KOPT-K1 (cell line): Measurements from ENCODE around the gene DCTN2.
A peak's percentile ranks its signal among the peaks of the same experiment; 100 is the strongest.
"Not testable (repeated sequence)": the region's sequence is repeated elsewhere in the genome, so short reads cannot be mapped to it uniquely, and the experiment has no call there.

ENCODE experiments used
- H3K27ac ChIP-seq: fragments of 200-600 bp; sonication (generic); 2 replicates; pipeline ENCODE4 v1.5.1; 2016; ENCODE audit warnings: antibody characterized with exemption, mild to moderate bottlenecking, low read depth, low read length; ENCODE audit not compliant: poor library complexity, severe bottlenecking
- H3K36me3 ChIP-seq: fragments of 200-600 bp; sonication (generic); 2 replicates; pipeline ENCODE4 v1.5.1; 2017; ENCODE audit warnings: antibody characterized with exemption, mild to moderate bottlenecking, low read length, moderate library complexity; ENCODE audit not compliant: insufficient read depth
- H3K9me3 ChIP-seq: fragments of 200-600 bp; sonication (generic); 2 replicates; pipeline ENCODE4 v1.5.1; 2017; ENCODE audit warnings: antibody characterized with exemption, low read length, mild to moderate bottlenecking; ENCODE audit not compliant: insufficient read depth, poor library complexity, severe bottlenecking

DCTN2 gene

GRCh38 chr12:57511161-57511560 lies 35.8 kb downstream of the DCTN2 start:
- Histone ChIP-seq H3K36me3 (peaks cover 84% of the 10 kb centered on the region), H3K27ac (no peak overlapping the region), H3K9me3 (no peaks in the 10 kb centered on the region)

DNA sequence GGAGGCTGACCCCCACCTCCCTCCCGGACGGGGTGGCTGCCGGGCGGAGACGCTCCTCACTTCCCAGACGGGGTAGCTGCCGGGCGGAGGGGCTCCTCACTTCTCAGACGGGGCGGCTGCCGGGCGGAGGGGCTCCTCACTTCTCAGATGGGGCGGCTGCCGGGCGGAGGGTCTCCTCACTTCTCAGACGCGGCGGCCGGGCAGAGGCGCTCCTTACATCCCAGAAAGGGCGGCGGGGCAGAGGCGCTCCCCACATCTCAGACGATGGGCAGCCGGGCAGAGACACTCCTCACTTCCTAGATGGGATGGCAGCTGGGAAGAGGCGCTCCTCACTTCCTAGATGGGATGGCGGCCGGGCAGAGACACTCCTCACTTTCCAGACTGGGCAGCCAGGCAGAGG lies 39.2 kb downstream of the DCTN2 start:
- H3K36me3 ChIP-seq = peaks cover 84% of the 10 kb centered on the region
- not testable (repeated sequence) for H3K27ac ChIP-seq, H3K9me3 ChIP-seq

GRCh38 chr12:57506541-57506940 lies 40.5 kb downstream of the DCTN2 start:
- not testable (repeated sequence) for H3K27ac ChIP-seq, H3K9me3 ChIP-seq
- H3K36me3 ChIP-seq = peaks cover 84% of the 10 kb centered on the region

DNA sequence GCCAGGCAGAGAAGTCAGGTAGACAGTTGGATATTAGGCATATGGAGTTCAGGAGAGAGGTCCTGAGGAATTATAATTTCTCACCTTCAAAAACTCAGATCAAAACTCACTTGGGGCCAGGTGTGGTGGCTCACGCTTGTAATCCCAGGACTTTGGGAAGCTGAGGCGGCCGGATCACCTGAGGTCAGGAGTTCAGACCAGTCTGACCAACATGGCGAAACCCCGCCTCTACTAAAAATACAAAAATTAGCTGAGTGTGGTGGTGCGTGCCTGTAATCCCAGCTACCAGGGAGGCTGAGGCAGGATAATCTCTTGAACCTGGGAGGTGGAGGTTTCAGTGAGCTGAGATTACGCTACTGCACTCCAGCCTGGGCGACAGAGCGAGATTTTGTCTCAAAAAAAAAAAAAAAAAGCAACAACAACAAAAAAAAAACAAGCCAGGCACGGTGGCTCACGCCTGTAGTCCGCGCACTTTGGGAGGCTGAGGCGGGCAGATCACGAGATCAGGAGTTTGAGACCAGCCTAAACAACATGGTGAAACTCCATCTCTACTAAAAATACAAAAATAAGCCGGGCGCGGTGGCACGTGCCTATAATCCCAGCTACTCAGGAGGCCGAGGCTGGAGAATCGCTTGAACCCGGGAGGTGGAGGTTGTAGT lies 44.6 kb downstream of the DCTN2 start:
- H3K9me3 ChIP-seq, H3K27ac ChIP-seq: not testable (repeated sequence)
- peaks cover 90% of the 10 kb centered on the region for H3K36me3 ChIP-seq

- H3K9me3 ChIP-seq = no peaks in the 10 kb centered on the region
- H3K36me3 ChIP-seq = peaks cover 95% of the 10 kb centered on the region
- H3K27ac ChIP-seq = no peak overlapping the region
Measured at GRCh38 chr12:57500213-57500612, 46.8 kb downstream of the DCTN2 start.

GRCh38 chr12:57498571-57498970 lies 48.4 kb downstream of the DCTN2 start:
- H3K27ac ChIP-seq = no peak overlapping the region
- peaks cover 88% of the 10 kb centered on the region for H3K36me3 ChIP-seq
- no peaks in the 10 kb centered on the region for H3K9me3 ChIP-seq

DNA sequence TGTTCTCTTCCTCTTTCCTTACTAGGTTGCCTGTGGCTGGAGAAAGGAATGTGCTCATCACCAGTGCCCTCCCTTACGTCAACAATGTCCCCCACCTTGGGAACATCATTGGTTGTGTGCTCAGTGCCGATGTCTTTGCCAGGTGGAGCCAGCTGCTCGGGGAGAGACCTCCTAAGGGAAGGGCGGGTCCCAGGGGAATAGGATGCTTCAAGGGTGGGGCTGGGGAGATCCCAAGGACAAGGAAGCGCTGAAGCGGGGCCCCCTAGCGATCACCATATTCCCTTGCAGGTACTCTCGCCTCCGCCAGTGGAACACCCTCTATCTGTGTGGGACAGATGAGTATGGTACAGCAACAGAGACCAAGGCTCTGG lies 48.9 kb downstream of the DCTN2 start:
- H3K36me3 ChIP-seq = peaks cover 84% of the 10 kb centered on the region
- H3K27ac ChIP-seq = no peak overlapping the region
- H3K9me3 ChIP-seq = no peaks in the 10 kb centered on the region

DNA sequence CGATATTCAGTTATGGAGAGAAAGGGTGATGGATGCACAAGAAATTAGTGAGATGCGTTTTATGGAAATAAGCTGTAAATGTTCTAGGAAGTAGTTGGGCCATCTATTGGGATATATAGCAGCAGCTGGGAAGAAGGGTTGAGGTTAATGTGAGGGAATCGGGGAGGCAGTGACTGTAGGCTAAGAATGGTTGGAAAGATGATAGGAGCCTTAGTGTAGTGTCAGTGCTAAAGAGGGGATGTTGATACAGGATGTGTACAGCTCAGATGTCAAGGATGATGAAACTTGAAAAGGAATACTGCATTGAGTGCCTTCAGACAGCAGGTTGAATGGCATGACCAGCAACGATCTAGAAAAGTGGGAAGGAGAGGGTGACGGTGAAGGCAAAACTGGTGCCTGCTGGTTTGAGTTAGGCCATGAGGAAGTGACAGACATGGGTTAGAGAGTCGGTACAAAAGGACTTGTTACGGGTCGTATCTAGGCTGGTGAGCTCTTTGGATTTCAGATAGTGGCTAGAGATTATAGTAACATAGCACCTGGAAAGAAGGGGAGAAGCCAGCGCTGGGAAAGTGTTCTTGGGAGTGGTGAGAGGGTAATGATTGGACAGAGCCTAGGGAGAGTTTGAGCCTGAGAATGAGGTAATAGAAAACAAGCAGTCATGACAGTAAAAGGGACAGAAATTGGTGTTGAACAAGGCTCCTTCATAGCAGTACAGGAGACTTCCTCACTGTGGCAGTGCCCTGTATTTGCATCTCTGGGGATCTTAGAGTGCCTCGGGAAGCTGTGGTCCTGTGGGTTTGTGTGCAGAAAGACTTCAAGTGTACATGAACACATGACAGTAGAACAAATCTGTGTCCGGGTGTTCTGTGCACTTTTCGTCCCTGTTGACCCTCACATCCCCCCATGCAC lies 49.5 kb downstream of the DCTN2 start:
- peaks cover 84% of the 10 kb centered on the region for H3K36me3 ChIP-seq
- H3K9me3 ChIP-seq = no peaks in the 10 kb centered on the region
- H3K27ac ChIP-seq = no peak overlapping the region

DNA sequence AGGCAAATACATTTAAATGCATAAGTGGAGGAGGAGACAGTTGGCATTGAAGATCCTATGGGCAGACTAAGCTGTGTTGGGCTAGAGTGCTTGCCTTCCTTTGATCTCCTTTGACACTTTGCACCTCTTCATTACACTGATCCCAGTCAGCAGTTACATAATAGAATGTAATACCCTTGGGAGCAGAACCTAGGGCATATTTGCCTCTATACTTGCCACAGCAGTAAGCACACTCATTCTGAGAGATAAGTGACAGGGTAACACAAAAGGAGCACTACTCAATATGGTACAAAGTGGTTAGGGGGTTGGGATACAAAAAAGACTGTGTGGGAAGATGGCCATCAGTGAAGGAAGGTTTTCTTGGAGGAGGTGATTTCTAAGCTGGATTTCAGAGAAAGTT lies 50.2 kb downstream of the DCTN2 start:
- Histone ChIP-seq H3K27ac (no peak overlapping the region), H3K9me3 (no peaks in the 10 kb centered on the region), H3K36me3 (peaks cover 83% of the 10 kb centered on the region)

- H3K27ac ChIP-seq, H3K9me3 ChIP-seq: not testable (repeated sequence)
- peaks cover 83% of the 10 kb centered on the region for H3K36me3 ChIP-seq
Measured at GRCh38 chr12:57495051-57495701, 51.8 kb downstream of the DCTN2 start.

- peaks cover 65% of the 10 kb centered on the region for H3K36me3 ChIP-seq
- no peaks in the 10 kb centered on the region for H3K9me3 ChIP-seq
- no peak overlapping the region for H3K27ac ChIP-seq
Measured at GRCh38 chr12:57491393-57492280, 55.4 kb downstream of the DCTN2 start.

DNA sequence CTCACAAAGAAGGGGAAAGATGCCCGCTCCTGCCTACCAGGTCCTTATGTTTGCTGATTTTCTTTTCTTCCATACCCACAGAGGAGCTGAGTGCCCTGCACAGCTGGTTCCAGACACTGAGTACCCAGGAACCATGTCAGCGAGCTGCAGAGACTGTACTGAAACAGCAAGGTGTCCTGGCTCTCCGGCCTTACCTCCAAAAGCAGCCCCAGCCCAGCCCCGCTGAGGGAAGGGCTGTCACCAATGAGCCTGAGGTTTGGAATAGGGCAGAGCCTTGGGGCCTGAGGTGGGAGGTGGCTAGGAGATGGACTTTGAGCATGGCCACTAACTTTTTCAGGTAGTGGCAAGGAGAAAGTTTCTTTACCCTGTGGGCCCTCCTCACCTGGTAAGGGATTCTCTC lies 56.9 kb downstream of the DCTN2 start:
- peaks cover 52% of the 10 kb centered on the region for H3K36me3 ChIP-seq
- no peak overlapping the region for H3K27ac ChIP-seq
- H3K9me3 ChIP-seq = no peaks in the 10 kb centered on the region

- H3K27ac ChIP-seq = peak overlapping the region; percentile 76
- H3K36me3 ChIP-seq = peaks cover 47% of the 10 kb centered on the region
- no peaks in the 10 kb centered on the region for H3K9me3 ChIP-seq
Measured at GRCh38 chr12:57489157-57489641, 57.8 kb downstream of the DCTN2 start.

GRCh38 chr12:57488402-57489156 lies 58.4 kb downstream of the DCTN2 start:
- peaks cover 43% of the 10 kb centered on the region for H3K36me3 ChIP-seq
- no peaks in the 10 kb centered on the region for H3K9me3 ChIP-seq
- H3K27ac ChIP-seq = peak overlapping the region; percentile 76
